Hematopoietic multipotent progenitor cell treated with erythropoietin and hydrocortisone succinate and interleukin-3 and kit ligand, for 17 days (in vitro differentiated cells): ENCODE data around the gene PDE6C.

ENCODE experiments used
- DNase-seq: peaks from one replicate; pipeline ENCODE4 v3.0.0-alpha.2; 2015; ENCODE audit warnings: low spot score

Gene PDE6C

GRCh38 chr10:93612311-93612710, at the start of gene PDE6C:
Gene PDE6C, plus strand, starts transcription at chr10:93612537. Its CDS starts 189 bp downstream, at chr10:93612726.
- DNase-seq = no peak

- no peak for DNase-seq
Observed at GRCh38 chr10:93565446-93565845, 46.9 kb upstream of the PDE6C start.

GRCh38 chr10:93566435-93567276, 45.7 kb upstream of the PDE6C start, which contains the start of gene FFAR4:
Gene FFAR4, plus strand, starts transcription at chr10:93566665. Its CDS starts 56 bp downstream, at chr10:93566721.
- DNase-seq = no peak

- DNase-seq = no peak
Observed at GRCh38 chr10:93567277-93568104, 44.8 kb upstream of the PDE6C start.

GRCh38 chr10:93568105-93568390, 44.3 kb upstream of the PDE6C start:
- DNase-seq = no peak

- DNase-seq = no peak
Observed at GRCh38 chr10:93570383-93570782, 42.0 kb upstream of the PDE6C start.

GRCh38 chr10:93572606-93573005, 39.7 kb upstream of the PDE6C start:
- DNase-seq = no peak

GRCh38 chr10:93573051-93573909, 39.1 kb upstream of the PDE6C start:
- DNase-seq = no peak

- DNase-seq = no peak
Observed at GRCh38 chr10:93573924-93574323, 38.4 kb upstream of the PDE6C start.

- DNase-seq = no peak
Observed at GRCh38 chr10:93576888-93577287, 35.4 kb upstream of the PDE6C start.

- DNase-seq = no peak
Observed at GRCh38 chr10:93577565-93577964, 34.8 kb upstream of the PDE6C start.

- DNase-seq = no peak
Observed at GRCh38 chr10:93579089-93579488, 33.2 kb upstream of the PDE6C start.

- no peak for DNase-seq
Observed at GRCh38 chr10:93579985-93580711, 32.2 kb upstream of the PDE6C start.

- DNase-seq = no peak
Observed at GRCh38 chr10:93580828-93581227, 31.5 kb upstream of the PDE6C start.

GRCh38 chr10:93584445-93584844, 27.9 kb upstream of the PDE6C start:
- no peak for DNase-seq

- DNase-seq = no peak
Observed at GRCh38 chr10:93589648-93590562, 22.4 kb upstream of the PDE6C start.

- DNase-seq = no peak
Observed at GRCh38 chr10:93590638-93591037, 21.7 kb upstream of the PDE6C start.

GRCh38 chr10:93591065-93591808, 21.1 kb upstream of the PDE6C start:
- no peak for DNase-seq

- DNase-seq = no peak
Observed at GRCh38 chr10:93593254-93593653, 19.1 kb upstream of the PDE6C start.

- no peak for DNase-seq
Observed at GRCh38 chr10:93593749-93594148, 18.6 kb upstream of the PDE6C start.
